Measurements from ENCODE around the gene KRTAP10-3.

GRCh38 chr21:44574457-44575306 lies 16.1 kb upstream of the KRTAP10-3 start:
- no peak for TF ChIP-seq ZNF184 (tag by site-specific recombination; IDR thresholded peaks at IDR 0.05)
- no peak for TF ChIP-seq REST (tag by site-specific recombination; IDR thresholded peaks at IDR 0.05)
- TF ChIP-seq CTCF (tag by site-specific recombination; IDR thresholded peaks at IDR 0.05), result 0 out of 2 replicates have a peak, but pooled peaks have one; percentile 20
